GM06990 (cell line): ENCODE measurements around the gene CHST11.

ENCODE experiments used
- DNase-seq: peaks from one replicate; pipeline ENCODE4 v3.0.0-alpha.2; 2011; ENCODE audit not compliant: insufficient read length; ENCODE audit errors: extremely low read depth
- H3K27me3 ChIP-seq: replicated peaks from 2 replicates; pipeline ENCODE4 v1.6.0; 2011; ENCODE audit warnings: low read length; ENCODE audit not compliant: control insufficient read depth, insufficient read depth
- H3K36me3 ChIP-seq: 2 replicates; pipeline ENCODE4 v1.5.1; 2011; ENCODE audit warnings: low read length; ENCODE audit not compliant: control insufficient read depth, insufficient read depth
- H3K4me3 ChIP-seq: replicated peaks from 2 replicates; pipeline ENCODE4 v1.5.1; 2011; ENCODE audit warnings: low read depth, mild to moderate bottlenecking, control low read depth, low read length
- CTCF ChIP-seq: IDR thresholded peaks from 2 replicates; pipeline ENCODE4 v1.5.1; 2011; ENCODE audit warnings: low read length, control low read depth, mild to moderate bottlenecking, inconsistent platforms; ENCODE audit not compliant: insufficient read depth, poor library complexity, severe bottlenecking

Gene CHST11

DNA sequence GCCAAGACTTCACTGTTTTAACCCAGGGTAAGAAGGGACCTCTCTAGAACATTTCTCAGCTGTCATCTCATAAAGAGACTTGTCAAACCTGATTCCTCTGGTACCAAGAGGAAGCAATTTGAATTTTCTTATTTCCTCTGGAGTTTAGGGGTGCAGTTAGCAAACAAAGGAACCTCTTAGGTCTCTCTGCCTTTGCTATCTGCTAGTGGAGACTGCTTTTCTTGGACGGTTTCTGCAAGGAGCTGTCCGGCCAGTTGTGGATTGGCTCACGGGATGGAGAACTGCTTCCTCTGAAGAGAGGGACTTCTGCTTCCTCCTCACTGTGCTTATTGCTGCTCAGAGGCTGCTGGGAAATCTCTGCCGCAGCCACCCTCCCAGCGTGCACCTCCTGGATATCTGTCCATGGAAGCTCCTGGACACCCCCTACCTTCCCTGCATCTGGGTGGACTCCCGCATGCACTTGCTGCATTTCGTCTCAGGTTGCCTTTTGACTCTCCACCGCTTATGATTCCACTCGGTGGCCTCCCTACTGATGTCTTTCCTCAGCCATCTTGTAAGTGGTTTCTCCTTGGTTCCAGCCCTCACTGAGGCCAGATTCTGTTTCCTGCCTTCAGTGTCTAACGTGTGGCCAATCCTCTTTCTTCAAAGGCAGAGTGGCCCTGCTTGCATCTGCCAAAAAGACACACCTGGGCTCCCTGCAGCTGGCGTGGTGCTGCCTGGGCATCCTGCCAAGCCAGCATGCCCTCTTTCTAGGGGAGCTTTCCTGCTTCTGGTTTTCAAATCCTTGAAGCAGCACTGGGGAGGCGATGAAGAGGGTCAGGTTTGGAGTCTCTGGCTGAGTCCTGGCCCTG lies 187.3 kb downstream of the CHST11 start:
- TF ChIP-seq CTCF, result no peak
- Histone ChIP-seq H3K36me3 (no peaks in the 10 kb centered on the region; the same call in none of the 2 replicates), H3K27me3 (no peaks in the 10 kb centered on the region), H3K4me3 (no peak overlapping the region)
- peak; percentile 63 for DNase-seq

GRCh38 chr12:104648756-104649155 lies 192.0 kb downstream of the CHST11 start:
- no peak overlapping the region for H3K4me3 ChIP-seq
- no peak for DNase-seq
- no peak for TF ChIP-seq CTCF
- no peaks in the 10 kb centered on the region; the same call in none of the 2 replicates for H3K36me3 ChIP-seq
- H3K27me3 ChIP-seq, result no peaks in the 10 kb centered on the region

- no peaks in the 10 kb centered on the region for H3K27me3 ChIP-seq
- no peak for TF ChIP-seq CTCF
- H3K4me3 ChIP-seq, result no peak overlapping the region
- no peaks in the 10 kb centered on the region; the same call in none of the 2 replicates for H3K36me3 ChIP-seq
- DNase-seq, result no peak
Measured at GRCh38 chr12:104649217-104649824, 192.6 kb downstream of the CHST11 start.

GRCh38 chr12:104649921-104650320 lies 193.2 kb downstream of the CHST11 start:
- H3K27me3 ChIP-seq, result no peaks in the 10 kb centered on the region
- no peak for TF ChIP-seq CTCF
- H3K4me3 ChIP-seq, result no peak overlapping the region
- DNase-seq, result no peak
- no peaks in the 10 kb centered on the region; the same call in none of the 2 replicates for H3K36me3 ChIP-seq

DNA sequence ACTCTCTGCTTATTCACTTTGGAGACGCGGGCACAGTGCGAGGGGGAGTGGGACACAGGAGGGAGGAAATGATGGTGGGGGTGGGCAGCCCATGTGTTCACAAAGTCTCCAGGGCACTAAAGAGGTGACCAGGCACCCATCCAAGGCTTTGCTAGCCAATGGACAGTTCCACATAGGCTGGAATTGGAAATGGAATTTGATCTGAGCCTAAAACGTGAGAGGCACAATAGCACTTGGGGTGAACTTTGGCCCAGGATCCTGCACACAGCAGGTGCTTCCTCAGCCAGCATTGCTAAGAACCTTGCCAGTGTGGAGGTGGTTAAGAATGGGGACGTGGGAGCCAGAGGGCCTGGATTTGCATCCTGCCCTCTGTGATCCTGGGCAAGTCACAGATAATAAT lies 193.8 kb downstream of the CHST11 start:
- no peaks in the 10 kb centered on the region; the same call in none of the 2 replicates for H3K36me3 ChIP-seq
- no peak for DNase-seq
- no peaks in the 10 kb centered on the region for H3K27me3 ChIP-seq
- no peak for TF ChIP-seq CTCF
- no peak overlapping the region for H3K4me3 ChIP-seq
